Renal cortical epithelial cell (primary cell): ENCODE data around the gene GUCA1A. TPM values are rescaled to one million over a fixed set of nuclear protein-coding genes. Genes with fewer than 3 reads are reported as not detected.

Source experiments
- DNase-seq: peaks from one replicate; pipeline ENCODE4 v3.0.0-alpha.2; 2011; ENCODE audit warnings: low read depth
- total RNA-seq: library from RNA; depleted of rRNA; stranded (reverse); fragments of >200 nt; gene quantifications from 2 replicates; pipeline ENCODE4 v1.2.3, GENCODE V29; 2014

Gene GUCA1A
- total RNA-seq = 0.05 TPM in 1 of 2 replicates, not detected in the other

- no peak for DNase-seq
Measured at GRCh38 chr6:42173101-42173500, at the start of gene GUCA1A. TSS of gene GUCA1A (plus strand) at chr6:42173364. CDS start at chr6:42173614, 250 bp downstream.

DNA sequence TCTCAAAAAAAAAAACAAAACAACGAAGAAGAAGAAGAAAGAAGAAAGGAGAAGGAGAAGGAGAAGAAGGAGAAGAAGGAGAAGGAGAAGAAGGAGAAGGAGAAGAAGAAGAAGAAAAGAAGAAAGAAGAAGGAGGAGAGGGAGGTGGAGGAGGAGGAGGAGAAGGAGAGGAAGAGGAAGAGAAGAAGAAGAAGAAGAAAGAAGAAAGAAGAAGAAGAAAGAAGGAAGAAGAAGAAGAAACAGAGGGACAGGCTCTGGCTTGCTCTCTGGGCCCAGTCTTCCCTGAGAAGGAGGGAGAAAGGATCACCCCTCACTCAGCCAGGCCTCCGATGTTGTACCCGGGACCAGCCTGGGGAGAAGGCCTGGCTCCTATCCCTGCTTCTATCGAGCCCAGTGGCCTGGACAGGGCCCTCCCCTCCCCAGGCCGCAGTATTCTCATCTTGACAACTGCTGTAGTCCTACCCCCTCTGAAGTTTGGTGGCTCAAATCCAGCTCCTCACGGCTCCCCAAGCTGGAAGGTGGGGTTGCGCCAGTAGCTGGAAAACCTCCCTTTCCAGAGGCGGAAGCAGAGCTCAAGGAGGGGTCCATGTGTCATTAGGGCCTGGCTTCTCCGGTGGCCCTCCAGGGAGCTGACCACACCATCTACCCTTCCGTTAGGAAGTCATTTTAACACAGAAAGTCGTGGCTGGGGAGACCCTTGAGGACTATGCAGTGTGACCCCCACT lies 49.6 kb upstream of the GUCA1A start:
- DNase-seq = no peak

DNA sequence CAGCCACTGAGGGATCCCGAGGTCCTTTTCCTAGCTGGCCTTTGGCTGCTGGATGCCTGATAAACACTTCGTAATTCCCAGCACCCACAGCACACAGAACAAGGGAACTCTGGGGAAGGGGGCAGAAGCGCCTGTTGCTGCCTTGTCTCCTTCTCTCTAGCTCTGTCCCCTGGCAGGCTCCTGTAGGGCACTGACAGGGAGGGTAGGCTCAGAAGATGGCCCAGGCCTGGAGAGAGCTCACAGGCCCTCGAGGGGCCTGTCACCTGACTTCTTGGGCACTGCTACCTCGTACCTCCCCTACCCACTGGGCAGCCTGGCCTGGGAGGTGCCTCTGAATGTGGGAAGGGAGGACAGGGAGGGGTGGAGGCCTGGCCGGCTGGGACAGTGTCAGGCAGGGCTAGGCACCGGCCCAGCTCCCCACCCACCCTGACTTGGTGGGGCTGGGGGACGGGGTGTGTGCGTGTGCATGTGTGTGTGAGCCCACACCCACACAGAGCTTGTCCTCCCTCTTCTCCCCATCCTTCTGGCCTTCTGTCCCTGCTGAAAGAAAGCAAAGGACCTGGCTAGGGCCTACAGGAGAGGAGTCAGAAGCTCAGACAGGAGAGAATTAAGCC lies 48.8 kb upstream of the GUCA1A start:
- DNase-seq = no peak

- no peak for DNase-seq
Measured at GRCh38 chr6:42125231-42125630, 47.9 kb upstream of the GUCA1A start.

DNA sequence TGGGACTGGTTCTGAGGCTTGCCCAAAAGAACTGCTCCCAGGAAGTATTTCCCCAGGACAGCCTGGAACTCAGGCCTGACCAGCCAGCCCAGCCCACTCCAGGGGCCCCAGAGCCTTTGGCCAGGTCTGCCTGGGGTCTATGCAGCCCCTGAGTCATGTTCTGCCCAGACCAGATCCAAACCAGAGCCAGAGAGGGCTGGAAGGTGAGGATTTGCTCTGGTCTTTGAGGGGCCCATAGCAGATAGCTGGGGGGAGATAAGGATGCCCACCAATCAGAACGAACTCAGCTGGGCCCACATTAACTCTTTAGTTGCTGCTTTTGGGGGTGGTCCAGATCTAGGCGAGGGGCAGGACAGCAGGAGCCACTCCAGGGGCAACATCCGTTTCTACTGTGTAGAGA lies 47.5 kb upstream of the GUCA1A start:
- DNase-seq = no peak

- DNase-seq = no peak
Measured at GRCh38 chr6:42128460-42129359, 44.5 kb upstream of the GUCA1A start.

- DNase-seq = no peak
Measured at GRCh38 chr6:42129360-42129676, 43.8 kb upstream of the GUCA1A start.

- peak; percentile 93 for DNase-seq
Measured at GRCh38 chr6:42131531-42131930, 41.6 kb upstream of the GUCA1A start.

GRCh38 chr6:42133926-42134325 lies 39.2 kb upstream of the GUCA1A start:
- no peak for DNase-seq

- DNase-seq = no peak
Measured at GRCh38 chr6:42135161-42135560, 38.0 kb upstream of the GUCA1A start.

GRCh38 chr6:42135722-42136121 lies 37.4 kb upstream of the GUCA1A start:
- no peak for DNase-seq

DNA sequence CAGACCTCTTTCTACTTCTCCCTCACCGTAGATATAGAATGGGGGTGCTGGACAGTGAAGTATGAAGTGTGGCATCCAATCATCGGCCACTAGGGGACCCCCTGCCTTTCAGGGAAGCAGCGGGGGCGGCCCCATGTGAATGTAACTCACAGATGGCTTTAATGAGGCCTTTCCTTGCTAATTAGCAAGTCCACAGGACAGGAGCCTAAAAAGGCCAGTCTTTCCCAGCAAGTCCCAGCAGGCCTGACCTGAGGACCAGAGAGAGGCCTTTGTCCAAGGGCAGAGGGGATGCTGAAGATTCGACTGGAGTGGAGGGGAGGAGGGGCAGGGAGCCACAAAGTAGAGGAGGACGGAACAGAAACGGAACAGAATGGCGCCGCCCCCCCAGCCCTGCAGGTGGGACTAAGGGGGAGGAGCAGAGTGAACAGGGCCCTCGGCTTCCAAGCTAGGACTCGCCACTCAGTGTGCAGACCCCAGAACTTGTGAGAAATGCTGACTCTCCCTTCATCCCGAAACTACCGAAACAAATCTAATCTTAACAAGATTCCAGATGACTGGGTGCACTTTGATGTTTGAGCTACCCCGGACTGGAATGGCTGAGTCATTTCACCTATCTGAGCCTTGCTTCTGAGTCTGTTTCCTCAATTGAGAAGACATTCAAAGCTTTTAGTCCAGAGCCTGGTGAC lies 36.5 kb upstream of the GUCA1A start:
- DNase-seq = peak; percentile 88

DNA sequence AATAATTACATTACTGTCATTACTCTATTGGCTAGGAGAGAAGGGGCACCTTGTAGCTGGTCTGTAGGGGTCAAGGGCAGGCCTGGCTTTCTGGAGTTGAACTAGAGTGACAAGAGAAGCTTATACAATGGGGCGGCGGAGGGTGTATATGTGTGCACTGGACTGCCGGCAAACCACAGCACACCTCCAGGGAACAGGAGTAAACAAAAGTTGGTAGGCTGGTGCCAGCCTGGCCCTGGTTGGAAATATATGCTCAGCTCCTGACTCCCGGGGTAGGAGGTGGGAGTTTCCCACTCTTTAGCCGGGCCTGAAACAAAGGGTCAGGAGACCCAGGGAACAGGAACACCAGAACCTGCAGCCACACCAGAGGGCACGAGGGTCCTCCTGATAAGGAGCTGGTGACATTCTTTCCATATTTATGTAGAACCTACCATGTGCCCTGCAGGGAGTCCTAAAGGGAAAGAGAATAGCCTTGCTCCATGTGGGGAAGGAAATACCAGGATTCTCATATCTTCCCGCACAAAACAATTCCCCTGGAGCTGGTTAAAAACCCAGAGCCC lies 35.9 kb upstream of the GUCA1A start:
- peak; percentile 57 for DNase-seq

DNA sequence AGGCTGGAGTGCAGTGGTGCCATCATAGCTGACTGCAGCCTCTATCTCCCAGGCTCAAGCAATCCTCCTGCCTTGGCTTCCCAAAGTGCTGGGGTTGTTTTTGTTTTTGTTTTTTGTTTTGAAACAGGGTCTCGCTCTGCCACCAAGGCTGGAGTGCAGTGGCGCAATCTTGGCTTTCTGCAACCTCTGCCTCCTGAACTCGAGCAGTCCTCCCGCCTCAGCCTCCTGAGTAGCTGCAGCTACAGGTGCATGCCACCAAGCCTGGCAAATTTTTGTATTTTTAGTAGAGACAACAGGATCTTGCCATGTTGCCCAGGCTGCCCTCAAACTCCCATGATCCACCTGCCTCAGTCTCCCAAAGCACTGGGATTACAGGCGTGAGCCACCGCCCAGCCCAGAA lies 35.0 kb upstream of the GUCA1A start:
- DNase-seq = no peak

GRCh38 chr6:42138630-42139619 lies 34.2 kb upstream of the GUCA1A start:
- no peak for DNase-seq

- peak; percentile 67 for DNase-seq
Measured at GRCh38 chr6:42140032-42140431, 33.1 kb upstream of the GUCA1A start.

DNA sequence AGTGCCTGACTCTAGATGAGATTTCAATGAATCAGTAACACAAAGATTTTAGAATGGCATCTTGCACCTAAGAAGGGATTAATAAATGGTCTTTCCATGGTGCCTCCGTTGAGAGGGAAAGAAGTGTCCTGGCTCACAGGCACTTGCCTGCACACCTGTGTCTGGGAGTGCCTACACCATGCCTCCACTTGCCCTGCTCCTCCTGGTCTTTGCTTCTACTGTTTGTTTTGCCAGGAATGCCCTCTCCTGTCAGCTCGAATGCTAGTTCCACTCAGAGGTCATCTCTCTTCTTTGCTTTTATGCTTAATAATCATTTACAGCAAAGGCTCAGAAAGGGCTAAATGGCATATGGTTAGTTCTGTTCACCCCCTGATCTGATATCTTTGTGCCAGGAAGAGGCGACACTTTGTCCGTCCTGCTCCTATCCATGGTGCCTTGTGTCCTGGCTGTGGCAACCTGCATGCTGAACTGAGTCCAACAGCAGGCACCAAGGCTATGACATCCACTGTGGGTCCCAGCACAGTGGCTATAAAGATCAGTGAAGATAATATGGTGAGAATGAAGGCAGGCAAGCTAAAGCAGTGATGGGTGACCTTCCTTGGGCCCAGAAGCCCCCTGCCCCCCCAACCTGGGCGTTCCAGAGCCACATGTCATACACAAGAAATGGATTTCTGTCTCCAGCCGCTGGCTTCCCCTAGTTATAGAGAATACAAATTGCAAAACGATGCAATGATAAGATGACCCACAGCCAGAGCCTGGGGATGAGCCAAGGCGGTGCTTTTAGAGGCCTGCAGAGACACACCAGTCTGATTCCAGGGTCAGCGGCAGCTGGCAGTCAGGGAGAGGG lies 32.2 kb upstream of the GUCA1A start:
- DNase-seq = no peak

DNA sequence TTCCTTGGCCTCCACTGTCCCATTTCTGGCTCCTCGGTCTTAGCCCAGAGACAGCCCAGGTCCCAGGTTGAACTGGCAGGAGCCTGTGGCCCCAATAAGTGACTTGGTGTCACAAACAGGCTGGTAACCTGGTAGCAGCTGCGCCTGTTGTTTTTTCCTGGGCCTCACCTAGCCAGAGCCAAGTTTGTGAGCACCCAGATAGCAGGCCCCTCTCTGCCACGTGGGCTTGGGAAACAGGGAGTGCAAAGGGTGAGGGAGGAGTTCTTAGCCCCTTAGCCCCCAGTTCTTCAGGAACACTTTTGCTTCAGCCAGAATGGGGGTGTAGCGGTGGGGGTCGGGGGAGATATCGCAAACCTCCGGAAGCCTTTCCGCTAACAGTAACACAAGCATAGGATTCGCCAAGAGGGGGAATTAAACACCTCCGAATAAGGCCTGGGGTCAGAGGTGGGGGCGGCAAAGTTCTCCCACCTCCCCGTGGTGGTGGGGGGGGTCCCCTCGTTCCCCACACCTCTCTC lies 31.5 kb upstream of the GUCA1A start:
- no peak for DNase-seq

- no peak for DNase-seq
Measured at GRCh38 chr6:42142118-42142835, 30.9 kb upstream of the GUCA1A start, which contains the start of gene C6orf132. TSS of gene C6orf132 (minus strand) at chr6:42142620. CDS start at chr6:42142444, 176 bp downstream.
